SK-N-SH (cell line): ENCODE data around the gene GRM2. TPM values are rescaled to one million over a fixed set of nuclear protein-coding genes. Genes with fewer than 3 reads are reported as not detected.

Source experiments
- CTCF ChIA-PET: fragments of 300-600, 350-600 bp; formaldehyde crosslinking; extraction: SDS; loops from one replicate; lab custom pipeline; 2021; lab: Yijun Ruan, JAX
- POLR2A ChIA-PET: fragments of 350-600 bp; sonication (Branson Sonifier 250); formaldehyde crosslinking; extraction: SDS; loops from one replicate; lab custom pipeline; 2020; ENCODE audit warnings: antibody characterized with exemption, inconsistent platforms; lab: Yijun Ruan, JAX
- DNase-seq: peaks from one replicate; pipeline ENCODE4 v3.0.0; 2012
- H2AFZ ChIP-seq: fragments of 200-600 bp; sonication (generic); 2 replicates; pipeline ENCODE4 v1.8.1; 2016; ENCODE audit warnings: antibody characterized with exemption, mild to moderate bottlenecking, low read depth
- H3F3A ChIP-seq: fragments of 200-600 bp; sonication (generic); replicated peaks from 2 replicates; pipeline ENCODE3; 2016; ENCODE audit warnings: antibody characterized with exemption, mild to moderate bottlenecking; ENCODE audit not compliant: insufficient read depth
- H3K27ac ChIP-seq, 2 experiments: fragments of 200-500 bp in 1 of 2; fragments of 200-600 bp in 1 of 2; sonication (Bioruptor generic) in 1 of 2; sonication (generic), shearing (Covaris generic) in 1 of 2; 2 replicates each; pipeline versions ENCODE4 v1.5.1 to v1.6.1; 2014 to 2016; ENCODE audit warnings: low read depth in 2 of 2, inconsistent platforms in 1 of 2, low read length in 1 of 2, mild to moderate bottlenecking in 1 of 2, mixed read lengths in 1 of 2
- H3K27me3 ChIP-seq: fragments of 200-600 bp; sonication (generic), shearing (Covaris generic); 2 replicates; pipeline ENCODE4 v1.6.1; 2016; ENCODE audit warnings: mixed run types; ENCODE audit not compliant: insufficient read depth
- H3K36me3 ChIP-seq, 2 experiments: fragments of 200-500 bp in 1 of 2; fragments of 200-600 bp in 1 of 2; sonication (Bioruptor generic) in 1 of 2; sonication (generic) in 1 of 2; replicated peaks in 1 of 2; 2 replicates each; pipeline versions ENCODE3 to v1.5.1; 2014 to 2016; ENCODE audit warnings: low read length in 1 of 2, mild to moderate bottlenecking in 1 of 2; ENCODE audit not compliant: insufficient read depth in 2 of 2, control insufficient read depth in 1 of 2
- H3K4me1 ChIP-seq, 2 experiments: fragments of 200-500 bp in 1 of 2; fragments of 200-600 bp in 1 of 2; sonication (Bioruptor generic) in 1 of 2; sonication (generic), shearing (Covaris generic) in 1 of 2; 2 replicates each; pipeline versions ENCODE4 v1.5.1 to v1.6.1; 2014 to 2016; ENCODE audit warnings: low read depth in 1 of 2, low read length in 1 of 2, mixed run types in 1 of 2; ENCODE audit not compliant: insufficient read depth in 2 of 2, control insufficient read depth in 1 of 2
- H3K4me2 ChIP-seq: fragments of 200-600 bp; sonication (generic), shearing (Covaris generic); 2 replicates; pipeline ENCODE4 v1.6.1; 2017; ENCODE audit warnings: mixed run types
- H3K4me3 ChIP-seq, 2 experiments: fragments of 200-500 bp in 1 of 2; fragments of 200-600 bp in 1 of 2; sonication (Bioruptor generic) in 1 of 2; sonication (generic), shearing (Covaris generic) in 1 of 2; 2 replicates each; pipeline versions ENCODE4 v1.5.1 to v1.8.1; 2014 to 2016; ENCODE audit warnings: low read depth in 2 of 2, inconsistent platforms in 1 of 2, low read length in 1 of 2, mild to moderate bottlenecking in 1 of 2, mixed read lengths in 1 of 2, moderate library complexity in 1 of 2
- H3K79me2 ChIP-seq: fragments of 200-600 bp; sonication (generic); 2 replicates; pipeline ENCODE4 v1.8.1; 2017; ENCODE audit warnings: mild to moderate bottlenecking; ENCODE audit not compliant: insufficient read depth
- H3K9ac ChIP-seq: fragments of 200-600 bp; sonication (generic); 2 replicates; pipeline ENCODE4 v1.6.1; 2017; ENCODE audit warnings: mixed run types
- H3K9me2 ChIP-seq: fragments of 200-600 bp; sonication (generic); 2 replicates; pipeline ENCODE4 v1.6.1; 2017; ENCODE audit warnings: mixed run types
- H3K9me3 ChIP-seq: fragments of 200-600 bp; sonication (generic); 2 replicates; pipeline ENCODE4 v1.6.1; 2017; ENCODE audit warnings: mixed run types, mild to moderate bottlenecking, moderate library complexity
- H4K20me1 ChIP-seq: fragments of 200-600 bp; sonication (generic); 2 replicates; pipeline ENCODE4 v1.6.1; 2017; ENCODE audit warnings: mild to moderate bottlenecking, mixed run types; ENCODE audit not compliant: insufficient read depth
- CHD2 ChIP-seq: fragments of 150-350 bp; IDR thresholded peaks from 2 replicates; pipeline ENCODE4 v1.6.1; 2018; ENCODE audit warnings: low read length; ENCODE audit not compliant: partially characterized antibody
- ELF1 ChIP-seq: IDR thresholded peaks from 2 replicates; pipeline ENCODE4 v1.4.0; 2012
- EZH2phosphoT487 ChIP-seq: fragments of 200-600 bp; sonication (generic); IDR thresholded peaks from 2 replicates; pipeline ENCODE4 v1.6.1; 2017; ENCODE audit warnings: low read depth, mixed run types, mild to moderate bottlenecking, antibody characterized with exemption, moderate library complexity, borderline replicate concordance
- FOSL2 ChIP-seq: IDR thresholded peaks from 2 replicates; pipeline ENCODE4 v1.4.0; 2012; ENCODE audit warnings: low read depth, mild to moderate bottlenecking, moderate library complexity, borderline replicate concordance
- FOXJ3 ChIP-seq: sonication (generic); formaldehyde crosslinking; IDR thresholded peaks from 2 replicates; pipeline ENCODE4 v1.5.1; 2020; ENCODE audit warnings: mild to moderate bottlenecking, missing genetic modification reagents
- GATA2 ChIP-seq: sonication (generic); formaldehyde crosslinking; IDR thresholded peaks from 2 replicates; pipeline ENCODE4 v1.5.0; 2020; ENCODE audit warnings: mild to moderate bottlenecking, missing genetic modification reagents
- JUND ChIP-seq: IDR thresholded peaks from 2 replicates; pipeline ENCODE4 v1.4.0; 2012
- MAX ChIP-seq: IDR thresholded peaks from 2 replicates; pipeline ENCODE4 v1.4.0; 2012; ENCODE audit warnings: low read depth
- MXI1 ChIP-seq: IDR thresholded peaks from 2 replicates; pipeline ENCODE4 v1.6.1; 2012; ENCODE audit warnings: mild to moderate bottlenecking, low read depth, low read length, improper control_type of control experiment
- NFIC ChIP-seq: IDR thresholded peaks from 2 replicates; pipeline ENCODE4 v1.4.0; 2012; ENCODE audit warnings: borderline replicate concordance
- NRF1 ChIP-seq: IDR thresholded peaks from 2 replicates; pipeline ENCODE4 v1.6.1; 2012; ENCODE audit warnings: low read depth, mild to moderate bottlenecking, low read length
- PBX3 ChIP-seq: IDR thresholded peaks from 2 replicates; pipeline ENCODE4; 2012
- POLR2AphosphoS5 ChIP-seq: IDR thresholded peaks from 2 replicates; pipeline ENCODE4 v1.6.1; 2012; ENCODE audit warnings: low read depth, low read length
- RAD21 ChIP-seq: IDR thresholded peaks from 2 replicates; pipeline ENCODE4 v1.6.1; 2012; ENCODE audit warnings: mild to moderate bottlenecking, low read length
- RCOR1 ChIP-seq: fragments of 150-350 bp; IDR thresholded peaks from 2 replicates; pipeline ENCODE4 v1.6.1; 2017; ENCODE audit warnings: antibody characterized with exemption, low read length
- REST ChIP-seq: IDR thresholded peaks from 2 replicates; pipeline ENCODE4 v1.6.1; 2012; ENCODE audit warnings: mild to moderate bottlenecking, low read depth, low read length, moderate library complexity
- RFX5 ChIP-seq: IDR thresholded peaks from 2 replicates; pipeline ENCODE4 v1.6.1; 2012; ENCODE audit warnings: mild to moderate bottlenecking, improper control_type of control experiment, low read length
- SIN3A ChIP-seq: IDR thresholded peaks from 2 replicates; pipeline ENCODE4 v1.6.1; 2012; ENCODE audit warnings: low read depth, mild to moderate bottlenecking, low read length, moderate library complexity, borderline replicate concordance
- TAF1 ChIP-seq: IDR thresholded peaks from 2 replicates; pipeline ENCODE4 v1.6.1; 2012; ENCODE audit warnings: low read depth, mild to moderate bottlenecking, low read length, moderate library complexity, borderline replicate concordance
- TCF12 ChIP-seq: IDR thresholded peaks from 2 replicates; pipeline ENCODE4 v1.4.0; 2012
- TEAD4 ChIP-seq: IDR thresholded peaks from 2 replicates; pipeline ENCODE4 v1.4.0; 2012; ENCODE audit warnings: mild to moderate bottlenecking, borderline replicate concordance; ENCODE audit not compliant: insufficient read depth
- USF1 ChIP-seq: IDR thresholded peaks from 2 replicates; pipeline ENCODE4 v1.4.0; 2012; ENCODE audit warnings: low read depth, borderline replicate concordance
- YY1 ChIP-seq: IDR thresholded peaks from 2 replicates; pipeline ENCODE4 v1.4.0; 2012; ENCODE audit warnings: low read depth, mild to moderate bottlenecking
- WGBS: methylation state at CpG from one replicate; pipeline ENCODE4 v1.1.6; 2017; ENCODE audit warnings: low lambda C conversion rate; 5-methylcytosine and 5-hydroxymethylcytosine counted together
- polyA plus RNA-seq, 3 experiments: library from polyadenylated mRNA; depleted of rRNA; stranded (reverse); fragments of >200 nt; gene quantifications; 2 replicates each; pipeline ENCODE4 v1.2.3, GENCODE V29; 2012

The GRM2 gene
- polyA plus RNA-seq, 1 of the 3 experiments (the other 2 are of a cell fraction): 0.15 TPM

GRCh38 chr3:51682079-51682478 lies 24.8 kb upstream of the GRM2 start (continued):
- TF ChIP-seq REST (no peak), SIN3A (no peak; the same call in 1 of the 2 replicates), MXI1 (peak; percentile 83), TCF12 (peak; percentile 80; the same call in 1 of the 2 replicates), CHD2 (no peak), JUND (no peak), FOSL2 (no peak), PBX3 (peak; percentile 58)
- TF ChIP-seq, all 33 proteins: peak for 9

DNA sequence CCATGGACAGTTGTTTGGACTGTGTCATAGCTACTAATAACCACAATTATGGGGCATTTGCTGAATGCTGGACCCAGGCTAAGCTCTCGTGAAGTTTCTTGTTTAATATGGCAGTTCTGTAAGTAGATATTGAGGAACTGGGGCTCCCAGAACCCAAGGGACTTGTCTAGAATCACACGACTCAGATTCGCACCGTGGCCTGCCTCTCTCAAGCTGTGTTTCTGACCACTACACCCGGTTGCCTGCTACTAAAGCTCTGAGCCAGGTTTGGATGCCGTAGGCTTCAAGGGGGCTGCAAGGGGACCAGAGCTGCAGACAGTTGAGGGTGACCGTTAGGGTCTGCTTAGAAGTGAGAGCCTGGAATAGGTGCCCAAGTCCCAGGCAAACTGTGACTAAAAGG lies 24.3 kb upstream of the GRM2 start:
- CTCF ChIA-PET: interaction anchor here (0.5 to 6.8 kb wide), 45 partner anchors 8 to 740 kb away, joined by 3 to 125 read pairs (median 5); partner anchors contain the start of genes DCAF1, RAD54L2, RBM15B and TEX264

More for the DNA sequence above, 24.3 kb upstream of the GRM2 start:
- 45% methylated on average over 4 of the region's 7 CpGs for WGBS
- Histone ChIP-seq H3K9me2 (no peaks in the 10 kb centered on the region), H3K27me3 (no peaks in the 10 kb centered on the region), H3K27ac (no peak overlapping the region), H2AFZ (no peak overlapping the region), H3K9me3 (no peaks in the 10 kb centered on the region), H3K36me3 (peaks cover 11 to 52% of the 10 kb centered on the region in 2 experiments), H3K4me1 (peaks cover 4 to 11% of the 10 kb centered on the region in 2 experiments; a peak in 2 of 4 replicates), H4K20me1 (peaks cover 20% of the 10 kb centered on the region), H3K79me2 (no peaks in the 10 kb centered on the region), H3K4me2 (no peak overlapping the region), H3K4me3 (no peak overlapping the region), H3K9ac (no peak overlapping the region), H3F3A (no peaks in the 10 kb centered on the region)
- no peak for TF ChIP-seq CHD2
- TF ChIP-seq MXI1: no peak
- no peak for TF ChIP-seq FOXJ3
- TF ChIP-seq TEAD4: no peak
- TF ChIP-seq RAD21: no peak
- TF ChIP-seq TAF1: no peak
- TF ChIP-seq EZH2phosphoT487: no peak
- no peak for TF ChIP-seq YY1
- no peak for TF ChIP-seq REST
- no peak for TF ChIP-seq ELF1
- no peak for TF ChIP-seq POLR2AphosphoS5
- no peak for TF ChIP-seq NFIC
- no peak for TF ChIP-seq RCOR1
- no peak for TF ChIP-seq MAX
- no peak for TF ChIP-seq USF1
- TF ChIP-seq GATA2 (CRISPR knock-in tag): no peak
- no peak for TF ChIP-seq NRF1
- TF ChIP-seq TCF12: no peak
- TF ChIP-seq SIN3A: no peak
- TF ChIP-seq RFX5: no peak
- POLR2A ChIA-PET: interaction anchor here (1.0 kb wide), 1 partner anchor 182 kb away, joined by 5 read pairs; the partner anchor contains the start of gene DCAF1
- no peak for DNase-seq
